Ishikawa (cell line): ENCODE measurements around the gene WNT5B.

Experiments
- CEBPB ChIP-seq: IDR thresholded peaks from 2 replicates; pipeline ENCODE4 v1.6.1; 2012
- CREB1 ChIP-seq: IDR thresholded peaks from 2 replicates; pipeline ENCODE4 v1.6.1; 2012; ENCODE audit warnings: low read depth
- EGR1 ChIP-seq: IDR thresholded peaks from 2 replicates; pipeline ENCODE4 v1.6.1; 2012
- EP300 ChIP-seq: IDR thresholded peaks from 2 replicates; pipeline ENCODE4 v1.6.1; 2012; ENCODE audit warnings: borderline replicate concordance
- FOXM1 ChIP-seq: IDR thresholded peaks from 2 replicates; pipeline ENCODE4 v1.6.1; 2012; ENCODE audit warnings: low read depth, borderline replicate concordance
- MAX ChIP-seq: IDR thresholded peaks from 2 replicates; pipeline ENCODE4 v1.6.1; 2012
- NFIC ChIP-seq: IDR thresholded peaks from 2 replicates; pipeline ENCODE4 v1.6.1; 2012
- RAD21 ChIP-seq: IDR thresholded peaks from 2 replicates; pipeline ENCODE4 v1.6.1; 2012; ENCODE audit warnings: low read depth
- REST ChIP-seq: IDR thresholded peaks from 2 replicates; pipeline ENCODE4 v1.6.1; 2012; ENCODE audit warnings: low read depth, mild to moderate bottlenecking
- TAF1 ChIP-seq: IDR thresholded peaks from 2 replicates; pipeline ENCODE4 v1.6.1; 2012; ENCODE audit warnings: low read depth, mild to moderate bottlenecking
- TCF12 ChIP-seq: IDR thresholded peaks from 2 replicates; pipeline ENCODE4 v1.6.1; 2012; ENCODE audit warnings: low read depth
- TEAD4 ChIP-seq: IDR thresholded peaks from 2 replicates; pipeline ENCODE4 v1.6.1; 2012
- USF1 ChIP-seq: IDR thresholded peaks from 2 replicates; pipeline ENCODE4 v1.6.1; 2012
- YY1 ChIP-seq: IDR thresholded peaks from 2 replicates; pipeline ENCODE4 v1.6.1; 2012; ENCODE audit warnings: low read depth
- ZBTB7A ChIP-seq: IDR thresholded peaks from 2 replicates; pipeline ENCODE4 v1.6.1; 2012; ENCODE audit warnings: low read depth

Gene WNT5B

GRCh38 chr12:1640328-1641234, 11.6 kb downstream of the WNT5B start:
- no peak for TF ChIP-seq ZBTB7A
- TF ChIP-seq TAF1, result no peak
- no peak for TF ChIP-seq RAD21
- TF ChIP-seq MAX, result no peak
- no peak for TF ChIP-seq REST
- TF ChIP-seq EGR1, result no peak
- TF ChIP-seq EP300, result no peak
- no peak for TF ChIP-seq USF1
- TF ChIP-seq YY1, result no peak
- TF ChIP-seq FOXM1, result no peak
- TF ChIP-seq TCF12, result no peak
- TF ChIP-seq NFIC, result no peak
- TF ChIP-seq TEAD4, result no peak
- TF ChIP-seq CREB1, result no peak
- no peak for TF ChIP-seq CEBPB

- TF ChIP-seq USF1 (no peak), CREB1 (no peak), EGR1 (no peak), EP300 (no peak), CEBPB (no peak), TAF1 (no peak), YY1 (no peak), ZBTB7A (no peak), TEAD4 (no peak), FOXM1 (no peak), TCF12 (no peak)
Observed at GRCh38 chr12:1642513-1642912, 13.5 kb downstream of the WNT5B start.

GRCh38 chr12:1643043-1643442, 14.0 kb downstream of the WNT5B start:
- TF ChIP-seq CEBPB, result no peak
- TF ChIP-seq TEAD4, result no peak
- no peak for TF ChIP-seq RAD21
- no peak for TF ChIP-seq CREB1
- TF ChIP-seq TCF12, result no peak
- no peak for TF ChIP-seq TAF1
- TF ChIP-seq EGR1, result no peak
- no peak for TF ChIP-seq REST
- no peak for TF ChIP-seq MAX
- TF ChIP-seq USF1, result no peak
- no peak for TF ChIP-seq ZBTB7A

- TF ChIP-seq TEAD4, result no peak
- TF ChIP-seq USF1, result no peak
- no peak for TF ChIP-seq EGR1
- TF ChIP-seq RAD21, result no peak
- no peak for TF ChIP-seq ZBTB7A
- no peak for TF ChIP-seq CREB1
- no peak for TF ChIP-seq NFIC
- TF ChIP-seq TCF12, result no peak
- no peak for TF ChIP-seq TAF1
- no peak for TF ChIP-seq EP300
- no peak for TF ChIP-seq CEBPB
- TF ChIP-seq REST, result no peak
- no peak for TF ChIP-seq YY1
Observed at GRCh38 chr12:1643905-1644533, 15.0 kb downstream of the WNT5B start.
